Esophagus muscularis mucosa (tissue), 4 donors: Measurements from ENCODE around the gene ABR. TPM values are rescaled to one million over a fixed set of nuclear protein-coding genes. Genes with fewer than 3 reads are reported as not detected.
"Not testable (repeated sequence)": the region's sequence is repeated elsewhere in the genome, so short reads cannot be mapped to it uniquely, and the experiment has no call there.

ENCODE experiments used
- DNase-seq: peaks from one replicate; pipeline ENCODE4 v3.0.0-alpha.2; 2017; ENCODE audit errors: extremely low spot score
- H3K27ac ChIP-seq, 4 donors: fragments of 200-600 bp; sonication (generic); replicated peaks in 1 of 4; 1 replicate in 3 of 4; 2 replicates in 1 of 4; pipeline ENCODE4 v1.5.1; 2016 to 2019; ENCODE audit warnings: mild to moderate bottlenecking in 1 of 4
- H3K27me3 ChIP-seq, 4 donors: fragments of 200-600 bp; sonication (generic); one replicate each; pipeline versions ENCODE4 v1.5.1 to v1.6.0; 2016 to 2019
- H3K36me3 ChIP-seq, 4 donors: fragments of 200-600 bp; sonication (generic); one replicate each; pipeline ENCODE4 v1.5.1; 2016 to 2019
- H3K4me1 ChIP-seq, 4 donors: fragments of 200-600 bp; sonication (generic); one replicate each; pipeline ENCODE4 v1.5.1; 2016 to 2019
- H3K4me3 ChIP-seq, 4 donors: fragments of 200-600 bp; sonication (generic); 1 replicate in 2 of 4; 2 replicates in 2 of 4; pipeline ENCODE4 v1.5.1; 2016 to 2019; ENCODE audit warnings: mild to moderate bottlenecking in 4 of 4, moderate library complexity in 1 of 4
- H3K9me3 ChIP-seq, 4 donors: fragments of 200-600 bp; sonication (generic); 1 replicate in 3 of 4; 2 replicates in 1 of 4; pipeline ENCODE4 v1.5.1; 2016 to 2019
- EP300 ChIP-seq: sonication (generic); formaldehyde crosslinking; IDR thresholded peaks from one replicate; pipeline ENCODE4 v1.6.1; 2017; ENCODE audit warnings: antibody characterized with exemption
- POLR2A ChIP-seq: fragments of 450-650 bp; IDR thresholded peaks from one replicate; pipeline ENCODE4 v1.6.1; 2017; ENCODE audit warnings: antibody characterized with exemption, moderate library complexity, mild to moderate bottlenecking, low read depth
- POLR2AphosphoS5 ChIP-seq, 2 donors: sonication (generic); formaldehyde crosslinking; IDR thresholded peaks; one replicate each; pipeline ENCODE4 v1.6.1; 2017; ENCODE audit warnings: antibody characterized with exemption in 2 of 2
- WGBS: methylation state at CpG from one replicate; pipeline ENCODE4 v1.1.5; 2018; 5-methylcytosine and 5-hydroxymethylcytosine counted together
- intact Hi-C: fragments of 100-400 bp; cut with DNase I; formaldehyde crosslinking; loops from one replicate; pipeline ENCODE4 v1.15.1; 2023
- total RNA-seq, 4 donors: library from RNA; depleted of rRNA; stranded (reverse); fragments of >200 nt; gene quantifications; one replicate each; pipeline versions ENCODE4 v1.1.0 to v1.2.1, GENCODE V29; 2016
- TF ChIP-seq, protein P1 (sequence below), 3 experiments: fragments of 200-600 bp in 2 of 3; fragments of 450-650 bp in 1 of 3; sonication (generic) in 2 of 3; IDR thresholded peaks; one replicate each; pipeline ENCODE4 v1.5.1; 2017 to 2019; ENCODE audit warnings: antibody characterized with exemption in 3 of 3, mild to moderate bottlenecking in 2 of 3, moderate library complexity in 1 of 3

Gene ABR
- total RNA-seq, 4 donors from 2014 or later: 98.4 to 142 (median 114) TPM

DNA sequence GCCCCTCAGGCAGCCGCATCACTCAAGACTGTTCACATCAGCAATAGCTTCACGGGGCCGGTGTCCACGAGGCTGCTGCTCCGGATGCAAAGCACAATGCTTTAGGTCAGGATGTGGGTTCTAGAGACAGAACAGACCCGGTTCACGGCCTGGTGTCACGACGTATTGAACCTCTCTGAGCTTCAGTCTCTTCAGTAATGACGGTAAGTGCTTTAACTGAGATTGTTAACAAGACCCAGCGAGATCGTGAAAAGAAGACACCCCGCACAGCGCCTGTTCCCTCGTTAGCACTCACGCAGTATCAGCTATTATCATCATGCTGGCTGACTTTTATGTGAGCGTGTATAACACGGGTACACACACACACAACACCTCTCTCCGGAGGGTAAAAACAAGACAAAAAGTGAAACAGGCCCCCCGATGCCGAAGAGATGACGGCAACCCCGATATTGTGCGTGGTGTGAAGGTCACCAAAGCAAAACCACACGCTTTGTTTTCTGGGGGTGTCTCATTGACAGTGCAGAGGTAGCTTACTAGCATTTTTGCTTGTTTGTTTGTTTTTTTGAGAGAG is 21.4 kb upstream of the ABR start:
- 84% methylated on average over 25 of the region's 25 CpGs for WGBS
- intact Hi-C loops: no loop called here

DNA sequence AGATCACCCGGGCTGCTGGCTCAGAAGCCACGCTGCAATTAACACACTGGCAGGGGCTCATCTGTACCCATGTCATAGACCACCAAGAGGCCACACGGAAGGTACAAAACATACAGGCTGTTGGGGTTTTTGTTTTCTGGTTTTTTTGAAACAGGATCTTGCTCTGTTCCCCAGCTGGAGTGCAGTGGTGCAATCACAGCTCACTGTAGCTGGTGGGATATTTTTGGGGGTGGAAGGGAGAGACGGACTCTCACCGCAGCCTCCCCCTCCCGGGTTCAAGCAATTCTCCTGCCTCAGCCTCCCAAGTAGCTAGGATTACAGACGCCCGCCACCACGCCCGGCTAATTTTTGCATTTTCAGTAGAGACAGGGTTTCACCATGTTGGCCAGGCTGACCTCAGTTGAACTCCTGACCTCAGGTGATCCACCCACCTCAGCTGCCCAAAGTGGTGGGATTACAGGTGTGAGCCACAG is 19.5 kb upstream of the ABR start:
- H3K36me3 ChIP-seq, H3K4me3 ChIP-seq, H3K27me3 ChIP-seq, H3K9me3 ChIP-seq, intact Hi-C loops: not testable (repeated sequence)
- peaks cover 3 to 35% (median 27%) of the 10 kb centered on the region in 4 donors for H3K4me1 ChIP-seq
- H3K27ac ChIP-seq: peak overlapping the region in 1 of 4 donors; percentile 52
- DNase-seq: peak; percentile 80
- WGBS: 83% methylated on average over 10 of the region's 10 CpGs

More for the DNA sequence above, 21.4 kb upstream of the ABR start:
- Histone ChIP-seq H3K4me3 (no peak overlapping the region), H3K27me3 (no peaks in the 10 kb centered on the region), H3K9me3 (no peaks in the 10 kb centered on the region), H3K27ac (no peak overlapping the region), H3K4me1 (peaks cover 3 to 35% (median 27%) of the 10 kb centered on the region in 4 donors), H3K36me3 (no peaks in the 10 kb centered on the region)
- DNase-seq: peak; percentile 78
- TF ChIP-seq POLR2A: no peak

DNA sequence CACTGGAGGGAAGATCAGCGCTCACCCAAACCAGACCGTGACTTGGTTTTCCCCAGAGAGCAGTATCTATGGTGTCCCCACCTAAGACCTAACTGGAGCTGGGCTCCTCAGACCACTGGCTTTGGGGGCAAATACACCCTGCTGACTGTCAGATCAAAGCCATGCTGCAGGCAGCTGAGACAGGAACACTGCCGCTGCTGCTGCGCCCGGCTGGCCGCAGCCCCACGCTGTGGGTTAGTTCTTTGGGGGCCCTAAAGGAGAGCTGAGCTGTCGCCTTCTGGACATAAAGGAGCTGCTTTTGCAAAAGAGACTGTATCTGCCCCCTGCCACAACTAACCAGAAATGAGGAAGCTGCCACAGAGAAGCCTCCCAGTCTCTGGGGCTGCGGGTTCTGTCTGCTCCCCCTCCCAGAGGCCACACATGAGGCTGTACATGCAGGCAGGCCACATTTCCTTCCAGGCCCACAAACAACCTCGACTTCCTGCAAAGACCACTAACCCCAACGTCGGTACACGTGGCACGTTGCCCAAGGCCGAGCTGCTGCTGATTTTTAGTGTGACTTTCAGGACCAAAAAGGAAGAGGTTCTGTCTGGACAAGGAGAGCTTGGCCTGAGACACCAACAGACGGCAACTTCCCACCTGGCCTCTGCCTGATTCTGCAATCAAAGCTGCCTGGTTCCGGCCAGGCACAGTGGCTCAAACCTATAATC is 18.2 kb upstream of the ABR start:
- Histone ChIP-seq H3K27ac (peak overlapping the region; percentile 45 to 63 (median 54)), H3K9me3 (no peaks in the 10 kb centered on the region), H3K4me3 (no peak overlapping the region), H3K27me3 (no peaks in the 10 kb centered on the region), H3K4me1 (peaks cover 3 to 24% (median 15%) of the 10 kb centered on the region in 4 donors), H3K36me3 (no peaks in the 10 kb centered on the region)
- intact Hi-C loops: no loop called here
- WGBS: 71% methylated on average over 6 of the region's 17 CpGs
- DNase-seq: peak; percentile 95
- TF ChIP-seq POLR2A: no peak
- TF ChIP-seq EP300: no peak
- TF ChIP-seq POLR2AphosphoS5 (IDR thresholded peaks at IDR 0.05): peak in 1 of 2 donors; percentile 59

DNA sequence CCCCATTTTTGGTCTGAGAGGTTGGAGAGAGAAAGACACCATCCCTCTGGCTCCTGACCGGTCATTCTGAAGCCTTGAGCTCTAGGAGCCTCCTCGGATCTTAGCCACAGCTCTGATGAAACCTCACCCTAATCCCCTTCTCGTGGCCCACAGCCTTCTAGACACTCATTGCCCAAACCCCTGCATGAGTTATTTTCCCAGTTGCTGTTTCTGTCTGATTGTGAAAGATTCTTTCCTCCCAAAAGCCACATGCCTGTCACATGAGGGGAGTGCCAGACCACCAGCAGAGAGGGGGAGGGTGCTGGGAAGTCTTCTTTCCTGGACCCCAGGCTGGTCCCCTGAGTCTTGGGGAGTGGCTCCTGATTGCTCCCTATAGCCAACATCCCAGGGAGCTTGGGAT is 17.6 kb upstream of the ABR start:
- H3K27ac ChIP-seq: peak overlapping the region; percentile 45 to 63 (median 54)
- H3K4me3 ChIP-seq: no peak overlapping the region
- no peaks in the 10 kb centered on the region for H3K36me3 ChIP-seq
- intact Hi-C loops: no loop called here
- WGBS: 70% methylated on average over 3 of the region's 3 CpGs
- peaks cover 3 to 23% (median 14%) of the 10 kb centered on the region in 4 donors for H3K4me1 ChIP-seq
- TF ChIP-seq POLR2A: peak; percentile 18
- TF ChIP-seq, protein P1, sequence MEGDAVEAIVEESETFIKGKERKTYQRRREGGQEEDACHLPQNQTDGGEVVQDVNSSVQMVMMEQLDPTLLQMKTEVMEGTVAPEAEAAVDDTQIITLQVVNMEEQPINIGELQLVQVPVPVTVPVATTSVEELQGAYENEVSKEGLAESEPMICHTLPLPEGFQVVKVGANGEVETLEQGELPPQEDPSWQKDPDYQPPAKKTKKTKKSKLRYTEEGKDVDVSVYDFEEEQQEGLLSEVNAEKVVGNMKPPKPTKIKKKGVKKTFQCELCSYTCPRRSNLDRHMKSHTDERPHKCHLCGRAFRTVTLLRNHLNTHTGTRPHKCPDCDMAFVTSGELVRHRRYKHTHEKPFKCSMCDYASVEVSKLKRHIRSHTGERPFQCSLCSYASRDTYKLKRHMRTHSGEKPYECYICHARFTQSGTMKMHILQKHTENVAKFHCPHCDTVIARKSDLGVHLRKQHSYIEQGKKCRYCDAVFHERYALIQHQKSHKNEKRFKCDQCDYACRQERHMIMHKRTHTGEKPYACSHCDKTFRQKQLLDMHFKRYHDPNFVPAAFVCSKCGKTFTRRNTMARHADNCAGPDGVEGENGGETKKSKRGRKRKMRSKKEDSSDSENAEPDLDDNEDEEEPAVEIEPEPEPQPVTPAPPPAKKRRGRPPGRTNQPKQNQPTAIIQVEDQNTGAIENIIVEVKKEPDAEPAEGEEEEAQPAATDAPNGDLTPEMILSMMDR (IDR thresholded peaks at IDR 0.05): no peak
- peak in 1 of 2 donors; percentile 42 for TF ChIP-seq POLR2AphosphoS5 (IDR thresholded peaks at IDR 0.05)
- H3K27me3 ChIP-seq: no peaks in the 10 kb centered on the region
- no peak for DNase-seq
- no peaks in the 10 kb centered on the region for H3K9me3 ChIP-seq

DNA sequence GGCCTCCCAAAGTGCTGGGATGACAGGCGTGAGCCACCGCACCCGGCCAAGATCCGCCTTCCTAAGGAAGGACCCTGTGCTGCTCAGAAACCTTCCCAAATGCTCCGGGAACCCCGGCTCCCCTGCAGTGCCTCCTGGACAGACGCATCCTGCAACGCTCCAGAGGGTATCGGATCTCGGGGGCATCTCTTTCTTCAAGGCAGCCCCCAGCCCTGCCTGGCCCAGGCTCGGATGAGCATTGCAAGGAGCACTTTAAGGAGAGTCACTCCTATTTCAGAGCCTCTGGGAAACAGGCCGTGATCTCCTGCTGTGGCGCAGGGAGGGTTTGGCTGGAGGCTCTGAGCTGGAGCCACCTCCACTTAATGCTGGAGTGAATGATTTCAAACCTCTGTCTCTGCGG is 17.2 kb upstream of the ABR start:
- WGBS: 90% methylated on average over 14 of the region's 14 CpGs
- Histone ChIP-seq H3K27ac (peak overlapping the region in 3 of 4 donors; percentile 20 to 63 (median 30)), H3K36me3 (no peaks in the 10 kb centered on the region), H3K27me3 (no peaks in the 10 kb centered on the region), H3K9me3 (no peaks in the 10 kb centered on the region), H3K4me1 (peaks cover 3 to 23% (median 14%) of the 10 kb centered on the region in 4 donors), H3K4me3 (no peak overlapping the region)
- intact Hi-C loops: no loop called here
- TF ChIP-seq, protein P1 (IDR thresholded peaks at IDR 0.05): no peak
- TF ChIP-seq POLR2AphosphoS5 (IDR thresholded peaks at IDR 0.05) (no peak), POLR2A (no peak), EP300 (no peak)
- no peak for DNase-seq

DNA sequence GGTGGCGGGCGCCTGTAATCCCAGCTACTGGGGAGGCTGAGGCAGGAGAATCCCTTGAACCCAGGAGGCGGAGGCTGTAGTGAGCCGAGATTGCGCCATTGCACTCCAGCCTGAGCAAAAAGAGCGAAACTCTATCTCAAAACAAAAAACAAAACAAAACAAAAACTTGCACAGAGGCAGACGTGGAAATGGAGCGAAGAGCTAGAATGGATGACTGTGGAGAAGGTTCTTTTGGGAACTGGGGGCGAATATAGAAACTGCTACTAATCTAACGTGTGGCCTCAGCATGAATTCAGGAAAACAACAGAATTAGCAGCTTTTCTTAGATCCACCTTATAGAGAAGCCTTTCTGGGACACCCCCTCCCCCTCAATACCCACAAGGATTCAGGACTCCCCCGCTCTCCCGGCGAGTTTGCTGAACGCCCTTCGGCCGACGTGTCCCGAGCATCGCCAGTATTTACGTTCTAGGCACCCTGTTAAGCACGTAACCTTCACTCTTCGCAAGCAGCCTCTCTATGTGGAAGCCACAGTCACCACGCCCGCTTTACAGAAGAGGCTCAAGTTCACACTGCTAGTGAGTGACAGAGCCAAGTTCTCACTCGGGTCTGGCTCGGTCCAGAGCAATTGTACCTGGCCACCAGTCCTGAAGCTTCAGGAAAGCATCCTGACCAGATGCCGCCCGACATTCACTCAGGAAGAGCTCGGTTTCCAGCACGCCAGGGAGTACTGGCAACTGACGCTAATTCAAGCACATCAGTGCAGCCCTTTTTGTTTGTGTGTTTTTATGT is 13.3 kb upstream of the ABR start:
- Histone ChIP-seq H3K4me3 (no peak overlapping the region), H3K27me3 (no peaks in the 10 kb centered on the region), H3K36me3 (no peaks in the 10 kb centered on the region), H3K9me3 (no peaks in the 10 kb centered on the region), H3K4me1 (peaks cover 17 to 34% (median 28%) of the 10 kb centered on the region in 4 donors), H3K27ac (no peak overlapping the region)
- DNase-seq: no peak
- intact Hi-C loops: no loop called here
- TF ChIP-seq, protein P1 (IDR thresholded peaks at IDR 0.05): no peak
- TF ChIP-seq POLR2A (no peak), POLR2AphosphoS5 (IDR thresholded peaks at IDR 0.05) (no peak), EP300 (no peak)
- 79% methylated on average over 24 of the region's 31 CpGs for WGBS
